GM18498 (cell line): ENCODE measurements around the gene TOR1AIP1.

Experiments
- ATAC-seq: cut with Tn5 transposase; IDR thresholded peaks from one replicate; pipeline ENCODE4 v1.9.1; 2021; ENCODE audit warnings: mild to moderate bottlenecking, moderate library complexity; ENCODE audit not compliant: unreplicated experiment

Gene TOR1AIP1

GRCh38 chr1:179879797-179880196 lies 2.3 kb upstream of the TOR1AIP1 start:
- no peak for ATAC-seq

GRCh38 chr1:179881642-179882252 lies 338 bp upstream of the TOR1AIP1 start:
- ATAC-seq, result no peak

DNA sequence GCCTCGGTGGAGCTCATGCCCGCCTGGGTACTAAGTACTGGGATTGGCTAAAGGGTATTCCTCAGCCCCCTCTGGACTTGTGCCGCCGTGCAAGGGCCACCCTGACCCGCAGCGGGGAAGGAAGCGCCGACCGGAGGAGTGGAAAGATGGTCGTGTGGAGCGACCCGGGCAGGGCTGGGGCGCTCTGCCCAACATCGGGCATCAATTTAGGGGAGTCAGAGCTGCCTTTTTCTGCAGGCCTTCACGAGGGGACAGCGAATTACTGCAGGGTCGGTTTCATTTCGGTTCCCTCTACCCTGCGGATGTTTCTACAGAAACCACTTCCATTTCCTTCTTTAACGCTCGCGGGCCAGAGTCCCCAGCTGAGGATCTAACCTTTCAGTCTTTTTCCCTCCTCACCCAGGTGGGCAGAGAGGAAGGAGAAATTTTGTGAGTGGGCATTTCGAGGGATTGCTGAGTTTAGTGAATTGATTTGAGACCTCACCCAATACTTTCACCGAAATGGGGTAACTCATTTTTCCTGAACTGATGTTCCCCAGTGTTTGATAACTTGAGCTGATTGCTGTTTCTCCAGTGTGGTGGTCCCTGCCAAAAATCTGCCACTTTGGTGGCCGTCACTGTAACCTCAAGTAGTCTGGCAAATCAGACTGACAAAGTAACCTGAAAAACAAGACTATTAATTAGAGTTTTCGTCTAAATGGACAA lies 1.1 kb downstream of the TOR1AIP1 start:
- ATAC-seq, result no peak

GRCh38 chr1:179883745-179884138 lies 1.7 kb downstream of the TOR1AIP1 start:
- ATAC-seq, result no peak

DNA sequence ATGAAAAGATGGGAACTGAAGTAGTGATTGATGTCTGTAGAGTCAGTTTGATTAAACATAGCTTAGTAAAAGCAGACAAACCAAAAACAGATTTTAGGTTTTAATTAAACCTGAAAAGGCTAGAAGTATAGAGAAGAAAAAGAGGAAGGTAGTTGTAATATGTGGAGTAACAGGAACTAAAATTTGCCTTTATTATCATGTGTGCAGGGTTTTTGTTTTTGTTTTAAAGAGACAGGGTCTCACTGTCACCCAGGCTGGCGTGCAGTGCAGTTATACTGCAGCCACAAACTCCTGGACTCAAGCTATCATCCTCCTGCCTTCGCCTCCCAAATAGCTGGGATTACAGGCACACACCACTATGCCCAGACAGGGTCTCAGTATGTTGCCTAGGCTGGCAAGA lies 6.0 kb downstream of the TOR1AIP1 start:
- no peak for ATAC-seq

GRCh38 chr1:179889589-179889988 lies 7.5 kb downstream of the TOR1AIP1 start:
- no peak for ATAC-seq

DNA sequence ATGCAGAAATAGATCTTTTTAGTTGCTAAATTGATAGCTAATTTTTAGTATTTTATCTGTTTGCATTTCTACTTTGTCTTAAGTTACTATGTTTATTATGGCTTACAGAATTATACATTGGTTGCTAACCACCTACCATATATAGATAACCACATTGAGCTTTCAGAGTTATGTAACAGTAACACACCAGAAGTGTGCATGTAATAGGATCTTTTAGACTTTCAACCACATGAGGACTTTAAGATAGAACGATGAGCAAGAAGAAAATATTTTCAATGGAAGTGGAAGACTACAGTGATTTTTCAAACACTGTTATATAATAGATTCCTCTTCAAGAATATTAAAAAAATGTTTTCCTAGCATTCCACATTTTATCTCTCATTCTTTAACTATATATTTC lies 28.8 kb downstream of the TOR1AIP1 start:
- no peak for ATAC-seq

GRCh38 chr1:179911812-179912211 lies 29.7 kb downstream of the TOR1AIP1 start:
- no peak for ATAC-seq

DNA sequence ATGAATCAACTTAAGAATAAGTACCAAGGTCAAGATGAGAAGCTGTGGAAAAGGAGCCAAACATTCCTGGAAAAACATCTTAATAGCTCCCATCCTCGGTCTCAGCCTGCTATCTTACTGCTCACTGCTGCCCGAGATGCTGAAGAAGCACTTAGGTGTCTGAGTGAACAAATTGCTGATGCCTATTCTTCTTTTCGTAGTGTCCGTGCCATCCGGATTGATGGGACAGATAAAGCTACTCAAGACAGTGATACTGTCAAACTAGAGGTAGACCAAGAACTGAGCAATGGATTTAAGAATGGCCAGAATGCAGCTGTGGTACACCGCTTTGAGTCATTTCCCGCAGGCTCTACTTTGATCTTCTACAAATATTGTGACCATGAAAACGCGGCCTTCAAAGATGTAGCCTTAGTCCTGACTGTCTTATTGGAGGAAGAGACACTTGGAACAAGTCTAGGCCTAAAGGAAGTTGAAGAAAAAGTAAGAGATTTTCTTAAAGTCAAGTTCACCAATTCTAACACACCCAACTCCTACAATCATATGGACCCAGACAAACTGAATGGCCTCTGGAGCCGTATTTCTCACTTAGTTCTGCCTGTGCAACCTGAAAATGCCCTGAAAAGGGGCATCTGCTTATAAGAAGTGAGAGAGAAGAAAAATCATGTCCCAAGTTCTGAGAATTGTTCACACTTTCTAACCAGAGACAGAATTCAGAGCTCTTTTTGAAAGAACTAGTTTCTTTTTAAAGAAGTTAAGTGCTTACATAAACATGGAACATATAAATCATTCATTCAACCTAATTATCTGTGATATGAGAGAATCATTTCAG lies 35.7 kb downstream of the TOR1AIP1 start:
- no peak for ATAC-seq

- no peak for ATAC-seq
Measured at GRCh38 chr1:179921472-179921871, 39.4 kb downstream of the TOR1AIP1 start.

DNA sequence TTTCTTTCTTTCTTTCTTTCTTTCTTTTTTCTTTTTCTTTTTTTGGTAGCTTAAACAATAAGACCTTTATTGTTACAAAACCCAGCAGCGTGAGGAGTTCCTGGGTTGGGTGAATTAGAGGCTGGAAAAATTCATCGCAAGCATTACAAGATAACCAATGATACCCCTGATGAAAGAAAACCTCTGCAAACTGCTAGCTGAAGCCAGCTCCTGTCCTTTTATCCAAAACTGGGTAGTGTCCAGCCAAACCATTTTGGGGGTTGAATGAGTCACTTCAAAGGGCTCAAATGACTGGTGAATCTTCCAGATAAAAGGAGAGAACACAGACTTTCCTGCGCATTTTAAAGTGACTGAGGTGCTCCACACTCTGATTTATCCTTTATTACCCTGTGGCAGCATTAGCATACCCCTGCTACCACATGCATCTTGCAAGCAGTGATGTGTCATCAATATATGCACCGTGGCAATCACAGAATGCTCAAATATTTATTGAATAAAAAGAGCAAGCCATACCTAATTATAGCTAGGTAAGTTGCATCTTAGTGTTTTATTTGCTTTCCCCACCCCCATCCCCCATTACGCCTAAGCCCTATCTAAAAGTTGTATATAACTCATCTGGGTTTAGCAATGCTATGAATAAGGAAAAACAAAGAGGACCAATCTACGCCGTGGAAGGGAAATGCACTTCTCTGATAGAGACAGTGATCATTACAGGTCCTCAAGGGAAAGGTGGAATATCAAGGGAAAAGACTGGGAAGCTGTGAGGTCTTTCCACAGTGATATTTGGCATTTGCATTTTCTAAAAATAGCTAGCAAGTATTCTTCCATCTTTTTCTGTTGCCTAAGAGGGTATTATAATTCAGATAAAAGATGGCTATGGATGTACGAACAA lies 40.1 kb downstream of the TOR1AIP1 start:
- ATAC-seq, result no peak

DNA sequence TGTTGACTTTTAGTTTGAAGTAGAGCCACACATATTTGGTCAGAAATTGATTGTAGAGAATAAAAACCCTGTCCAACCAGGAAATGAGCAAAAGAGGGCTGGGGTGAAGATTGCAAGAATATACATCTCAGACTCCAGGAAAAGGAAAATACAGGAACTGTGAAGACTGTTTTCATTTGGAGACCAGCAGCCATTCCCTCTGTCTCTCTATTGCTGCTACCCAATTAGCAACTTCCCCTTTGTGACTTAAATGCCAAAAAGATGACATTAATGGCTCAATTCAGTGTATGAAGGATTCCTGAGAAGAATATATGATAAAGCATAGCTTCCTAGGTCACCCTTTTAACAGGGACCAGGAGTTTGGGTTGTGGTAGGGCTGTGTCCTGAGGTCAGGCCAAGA lies 40.9 kb downstream of the TOR1AIP1 start:
- ATAC-seq, result no peak

DNA sequence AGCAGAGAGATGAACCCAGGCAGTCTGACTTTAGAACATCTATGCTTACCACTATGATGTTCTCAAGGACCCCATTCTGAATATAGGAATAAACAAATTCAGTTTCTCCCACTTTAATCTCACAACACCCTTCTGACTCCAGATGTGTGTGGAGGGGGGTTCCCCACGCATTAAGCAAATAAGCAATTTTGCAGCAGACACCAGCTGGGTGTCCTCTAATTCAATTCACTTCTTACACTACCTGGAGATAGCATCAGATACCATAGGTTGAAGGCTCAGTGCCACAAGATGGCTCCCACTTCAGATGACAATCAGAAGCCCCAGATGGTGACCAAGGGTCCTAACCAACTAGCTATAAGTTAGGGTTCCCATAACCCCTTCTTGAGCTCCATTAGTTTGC lies 42.2 kb downstream of the TOR1AIP1 start:
- ATAC-seq, result no peak

DNA sequence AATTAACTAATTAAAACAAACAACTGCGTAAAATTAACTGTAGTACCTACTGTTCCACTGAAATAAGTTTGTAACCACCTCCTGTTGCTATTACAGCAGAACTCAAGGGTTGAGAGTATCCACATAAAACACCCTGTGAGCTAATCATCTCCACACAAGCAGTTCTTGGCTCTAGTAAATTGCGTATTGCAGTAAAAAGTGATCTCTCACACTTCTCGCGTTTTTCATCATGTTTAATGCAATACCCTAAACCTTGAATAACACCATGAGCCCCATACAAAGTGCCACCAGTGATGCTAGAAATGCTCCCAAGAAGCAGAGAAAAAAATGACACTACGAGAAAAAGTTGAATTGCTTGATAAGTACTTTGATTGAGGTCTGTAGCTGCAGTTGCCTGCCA lies 43.2 kb downstream of the TOR1AIP1 start:
- no peak for ATAC-seq

- ATAC-seq, result no peak
Measured at GRCh38 chr1:179925922-179926849, 44.1 kb downstream of the TOR1AIP1 start.

DNA sequence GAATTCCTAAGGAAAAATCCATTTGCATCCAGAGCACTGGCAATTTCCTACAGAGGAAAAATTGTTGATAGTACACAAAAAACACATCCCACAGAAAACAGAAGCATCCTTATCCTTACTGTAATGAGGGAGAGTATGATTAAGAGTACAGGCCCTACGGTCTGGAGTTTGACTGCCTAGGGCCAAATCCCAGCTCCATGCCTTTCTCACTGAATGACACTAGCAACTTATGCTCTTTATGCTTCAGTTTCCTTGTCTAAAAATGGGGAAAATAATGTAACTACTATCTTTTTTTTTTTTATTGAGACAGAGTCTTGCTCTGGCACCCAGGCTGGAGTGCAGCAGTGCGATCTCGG lies 44.7 kb downstream of the TOR1AIP1 start:
- no peak for ATAC-seq

GRCh38 chr1:179929955-179930798 lies 48.1 kb downstream of the TOR1AIP1 start:
- ATAC-seq, result no peak

DNA sequence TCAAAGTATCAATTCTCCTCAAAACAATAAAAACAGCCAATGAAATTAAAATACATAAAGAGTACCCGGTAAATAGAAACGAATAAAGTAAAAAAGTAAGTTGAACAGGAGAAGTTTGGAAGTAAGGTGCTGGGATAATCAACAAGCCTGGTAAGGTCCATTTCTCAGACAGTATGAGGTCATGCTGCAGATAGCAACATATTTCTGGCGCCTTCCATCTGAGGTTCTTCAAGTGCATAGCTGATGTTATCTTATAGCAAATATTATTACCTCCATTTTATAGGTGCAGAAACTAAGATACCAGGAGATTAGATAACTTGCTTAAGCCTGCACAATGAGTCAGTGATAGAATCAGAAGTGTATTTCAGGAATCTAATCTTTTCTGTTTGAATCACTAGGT lies 48.8 kb downstream of the TOR1AIP1 start:
- no peak for ATAC-seq

- ATAC-seq, result no peak
Measured at GRCh38 chr1:179933219-179933618, 51.1 kb downstream of the TOR1AIP1 start.
